Stromal cell of bone marrow (primary cell): ENCODE measurements around the gene MYBPC1.
"Not testable (repeated sequence)": the region's sequence is repeated elsewhere in the genome, so short reads cannot be mapped to it uniquely, and the experiment has no call there.

Experiments
- DNase-seq: peaks from one replicate; pipeline ENCODE4 v3.0.0-alpha.2; 2012; ENCODE audit warnings: low read depth

Gene MYBPC1

GRCh38 chr12:101594700-101595099, at the start of gene MYBPC1:
TSS of gene MYBPC1 (plus strand) at chr12:101594971. CDS start at chr12:101595071, 100 bp downstream.
- DNase-seq = no peak

- DNase-seq = no peak
These were observed 43.2 kb upstream of the MYBPC1 start for GRCh38 chr12:101551362-101552114.

GRCh38 chr12:101552277-101552676, 42.5 kb upstream of the MYBPC1 start:
- no peak for DNase-seq

- no peak for DNase-seq
These were observed 37.7 kb upstream of the MYBPC1 start for GRCh38 chr12:101557094-101557493.

GRCh38 chr12:101558726-101559125, 36.0 kb upstream of the MYBPC1 start:
- not testable (repeated sequence) for DNase-seq

GRCh38 chr12:101563212-101563611, 31.6 kb upstream of the MYBPC1 start:
- DNase-seq = no peak

- DNase-seq = no peak
These were observed 29.9 kb upstream of the MYBPC1 start for GRCh38 chr12:101564912-101565311.

- no peak for DNase-seq
These were observed 28.5 kb upstream of the MYBPC1 start for GRCh38 chr12:101566318-101566717.

- DNase-seq = no peak
These were observed 26.9 kb upstream of the MYBPC1 start for GRCh38 chr12:101567918-101568317.

GRCh38 chr12:101570047-101570446, 24.7 kb upstream of the MYBPC1 start:
- peak; percentile 14 for DNase-seq

- DNase-seq = no peak
These were observed 23.7 kb upstream of the MYBPC1 start for GRCh38 chr12:101571105-101571504.

GRCh38 chr12:101573743-101574142, 21.0 kb upstream of the MYBPC1 start:
- DNase-seq = no peak

- no peak for DNase-seq
These were observed 16.4 kb upstream of the MYBPC1 start for GRCh38 chr12:101578417-101578816.

GRCh38 chr12:101581190-101581589, 13.6 kb upstream of the MYBPC1 start:
- no peak for DNase-seq

- DNase-seq = no peak
These were observed 11.8 kb upstream of the MYBPC1 start for GRCh38 chr12:101582937-101583336.

- no peak for DNase-seq
These were observed 4.4 kb upstream of the MYBPC1 start for GRCh38 chr12:101590383-101590782.

GRCh38 chr12:101591781-101592180, 3.0 kb upstream of the MYBPC1 start:
- DNase-seq = no peak

GRCh38 chr12:101592448-101592847, 2.3 kb upstream of the MYBPC1 start:
- no peak for DNase-seq

- DNase-seq = no peak
These were observed 1.9 kb upstream of the MYBPC1 start for GRCh38 chr12:101592921-101593320.

- DNase-seq = no peak
These were observed 1.4 kb downstream of the MYBPC1 start for GRCh38 chr12:101596172-101596571.

GRCh38 chr12:101597164-101597563, 2.4 kb downstream of the MYBPC1 start:
- DNase-seq = no peak

- DNase-seq = no peak
These were observed 3.7 kb downstream of the MYBPC1 start for GRCh38 chr12:101598483-101598882.

GRCh38 chr12:101599311-101599710, 4.5 kb downstream of the MYBPC1 start:
- no peak for DNase-seq
